AG09309 (cell line): ENCODE data around the gene PSD4.

Experiments used
- DNase-seq: peaks from one replicate; pipeline ENCODE4 v3.0.0-alpha.2; 2010; ENCODE audit warnings: low read depth
- H3K4me3 ChIP-seq: 2 replicates; pipeline ENCODE4 v1.5.1; 2011; ENCODE audit warnings: mild to moderate bottlenecking, low read depth, low read length, moderate library complexity; ENCODE audit not compliant: control insufficient read depth
- CTCF ChIP-seq: IDR thresholded peaks from 2 replicates; pipeline ENCODE4 v1.5.1; 2011; ENCODE audit warnings: mild to moderate bottlenecking, low read depth, low read length, inconsistent platforms; ENCODE audit not compliant: insufficient read depth, control insufficient read depth; ENCODE audit errors: missing control alignments

Gene PSD4

GRCh38 chr2:113218283-113219091 is 44.7 kb downstream of the PSD4 start:
- no peak for TF ChIP-seq CTCF
- DNase-seq: no peak
- H3K4me3 ChIP-seq: no peak overlapping the region

GRCh38 chr2:113219092-113219441 is 45.3 kb downstream of the PSD4 start:
- H3K4me3 ChIP-seq: no peak overlapping the region
- no peak for DNase-seq
- TF ChIP-seq CTCF: no peak

GRCh38 chr2:113219525-113219888 is 45.7 kb downstream of the PSD4 start:
- TF ChIP-seq CTCF: no peak
- H3K4me3 ChIP-seq: no peak overlapping the region
- no peak for DNase-seq

GRCh38 chr2:113219889-113220641 is 46.3 kb downstream of the PSD4 start:
- TF ChIP-seq CTCF: no peak
- no peak for DNase-seq
- H3K4me3 ChIP-seq: no peak overlapping the region

- TF ChIP-seq CTCF: no peak
- no peak overlapping the region for H3K4me3 ChIP-seq
- DNase-seq: no peak
Measured at GRCh38 chr2:113220970-113221708, 47.4 kb downstream of the PSD4 start.

GRCh38 chr2:113221846-113222245 is 48.1 kb downstream of the PSD4 start:
- no peak overlapping the region for H3K4me3 ChIP-seq
- no peak for TF ChIP-seq CTCF
- no peak for DNase-seq
